Left ventricle myocardium inferior (tissue), 1 donor: Measurements from ENCODE around the gene SLC28A1. TPM values are rescaled to one million over a fixed set of nuclear protein-coding genes. Genes with fewer than 3 reads are reported as not detected.

Experiments used
- DNase-seq: peaks from one replicate; pipeline ENCODE4 v3.0.0-alpha.2; 2020
- H3K27ac ChIP-seq: fragments of 200-600 bp; replicated peaks from 2 replicates; pipeline ENCODE4 v1.8.0; 2021
- H3K27me3 ChIP-seq: fragments of 200-600 bp; 2 replicates; pipeline ENCODE4 v1.8.0; 2021; ENCODE audit warnings: low read depth
- H3K36me3 ChIP-seq: fragments of 200-600 bp; 2 replicates; pipeline ENCODE4 v1.8.0; 2021
- H3K4me1 ChIP-seq: fragments of 200-600 bp; 2 replicates; pipeline ENCODE4 v1.8.0; 2021
- H3K4me3 ChIP-seq: fragments of 200-600 bp; 2 replicates; pipeline ENCODE4 v1.8.0; 2021; ENCODE audit warnings: mild to moderate bottlenecking, moderate library complexity
- H3K9me3 ChIP-seq: fragments of 200-600 bp; replicated peaks from 2 replicates; pipeline ENCODE4 v1.8.0; 2021
- intact Hi-C: fragments of 100-400 bp; cut with micrococcal nuclease; formaldehyde crosslinking; loops from one replicate; pipeline ENCODE4 v1.11.0; 2022
- total RNA-seq: library from RNA; stranded (reverse); fragmentation: NEBNext Ultra II Directional; extraction: Animal tissue kit (Norgen Biotek cat#: 25700); gene quantifications from one replicate; pipeline ENCODE4 v1.2.1, GENCODE V29; 2021
- TF ChIP-seq, protein P1 (sequence below): fragments of 200-600 bp; IDR thresholded peaks from 2 replicates; pipeline ENCODE4 v1.8.0; 2021; ENCODE audit warnings: antibody characterized with exemption, mild to moderate bottlenecking, borderline replicate concordance
- donor health status: DM: no; HTN: yes; CAD: no; lungs with severe emphysema.

SLC28A1 gene
- total RNA-seq, 1 donor from 2014 or later, result 0.91 TPM

- no peak for DNase-seq
- Histone ChIP-seq H3K9me3 (no peaks in the 10 kb centered on the region), H3K4me1 (peaks cover 17% of the 10 kb centered on the region), H3K4me3 (no peak overlapping the region), H3K27ac (no peak overlapping the region), H3K27me3 (no peaks in the 10 kb centered on the region), H3K36me3 (no peaks in the 10 kb centered on the region)
- TF ChIP-seq, protein P1, sequence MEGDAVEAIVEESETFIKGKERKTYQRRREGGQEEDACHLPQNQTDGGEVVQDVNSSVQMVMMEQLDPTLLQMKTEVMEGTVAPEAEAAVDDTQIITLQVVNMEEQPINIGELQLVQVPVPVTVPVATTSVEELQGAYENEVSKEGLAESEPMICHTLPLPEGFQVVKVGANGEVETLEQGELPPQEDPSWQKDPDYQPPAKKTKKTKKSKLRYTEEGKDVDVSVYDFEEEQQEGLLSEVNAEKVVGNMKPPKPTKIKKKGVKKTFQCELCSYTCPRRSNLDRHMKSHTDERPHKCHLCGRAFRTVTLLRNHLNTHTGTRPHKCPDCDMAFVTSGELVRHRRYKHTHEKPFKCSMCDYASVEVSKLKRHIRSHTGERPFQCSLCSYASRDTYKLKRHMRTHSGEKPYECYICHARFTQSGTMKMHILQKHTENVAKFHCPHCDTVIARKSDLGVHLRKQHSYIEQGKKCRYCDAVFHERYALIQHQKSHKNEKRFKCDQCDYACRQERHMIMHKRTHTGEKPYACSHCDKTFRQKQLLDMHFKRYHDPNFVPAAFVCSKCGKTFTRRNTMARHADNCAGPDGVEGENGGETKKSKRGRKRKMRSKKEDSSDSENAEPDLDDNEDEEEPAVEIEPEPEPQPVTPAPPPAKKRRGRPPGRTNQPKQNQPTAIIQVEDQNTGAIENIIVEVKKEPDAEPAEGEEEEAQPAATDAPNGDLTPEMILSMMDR, result no peak
- intact Hi-C loops, result no loop called here
These were observed 68.7 kb downstream of the SLC28A1 start for GRCh38 chr15:84953136-84953535.

DNA sequence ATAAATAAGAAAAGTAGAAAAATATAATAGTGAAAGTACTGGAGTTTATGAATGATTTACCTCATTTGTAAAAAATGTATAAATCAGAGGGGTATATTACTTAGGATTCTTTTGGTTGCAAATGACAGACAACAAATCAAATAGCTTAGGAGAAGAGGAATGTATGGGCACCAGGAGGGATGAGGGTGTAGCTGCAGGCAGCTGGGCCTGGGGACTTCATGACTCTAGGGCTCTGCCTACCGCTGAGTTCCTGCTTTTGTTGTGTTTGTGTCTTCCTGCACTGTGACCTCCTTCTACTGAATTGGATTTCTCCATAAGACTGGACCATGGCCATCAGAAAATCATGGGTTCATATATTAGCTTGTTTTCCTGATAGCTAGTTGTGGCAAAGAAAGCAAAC, 69.3 kb downstream of the SLC28A1 start:
- TF ChIP-seq, protein P1, result no peak
- intact Hi-C loops, result no loop called here

DNA sequence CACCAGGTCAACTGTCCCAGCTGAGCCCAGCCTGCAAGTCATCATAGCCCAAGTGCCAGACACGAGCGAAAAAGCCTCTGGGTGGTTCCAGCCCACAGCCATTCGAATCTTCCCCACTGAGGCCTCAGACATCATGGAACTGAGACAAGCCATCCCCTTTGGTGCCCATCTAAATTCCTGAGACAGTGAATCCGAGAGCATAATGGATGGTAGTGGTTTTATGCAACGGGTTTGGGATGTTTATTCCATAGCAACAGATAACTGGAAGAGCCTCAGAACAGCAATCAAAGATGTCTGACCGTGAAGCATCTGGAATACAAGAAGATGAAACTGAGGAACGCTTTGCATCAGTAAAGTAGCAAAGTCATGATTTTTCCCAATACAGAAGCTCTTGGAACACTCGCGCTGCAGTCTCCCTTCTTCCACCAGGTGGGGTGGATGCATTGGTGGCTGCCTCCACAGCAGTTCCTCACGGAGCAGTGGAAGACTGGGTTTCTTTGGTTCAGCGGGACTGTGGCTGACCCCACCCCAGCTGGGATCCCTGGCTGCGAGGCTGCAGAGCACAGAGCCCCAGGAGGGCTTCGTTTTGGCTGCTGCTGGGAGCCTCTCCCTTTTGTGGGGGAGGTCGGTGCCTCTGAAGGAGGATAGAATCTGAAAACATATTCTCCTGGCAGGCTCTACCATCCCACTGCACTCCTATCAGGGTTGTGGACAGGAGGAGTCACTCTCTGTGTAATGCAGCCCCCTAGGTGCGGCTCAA, 70.8 kb downstream of the SLC28A1 start:
- peak; percentile 68 for DNase-seq
- TF ChIP-seq, protein P1, result peak; percentile 95
- Histone ChIP-seq H3K4me3 (peak overlapping the region; percentile 55), H3K9me3 (no peaks in the 10 kb centered on the region), H3K36me3 (no peaks in the 10 kb centered on the region), H3K4me1 (peaks cover 13% of the 10 kb centered on the region), H3K27me3 (no peaks in the 10 kb centered on the region), H3K27ac (no peak overlapping the region)
- intact Hi-C loops, result loop anchor here (5.0 kb wide), 1 partner anchor 87 kb away; no protein-coding TSS in a partner anchor

More for the DNA sequence above, 69.3 kb downstream of the SLC28A1 start:
- Histone ChIP-seq H3K36me3 (no peaks in the 10 kb centered on the region), H3K9me3 (no peaks in the 10 kb centered on the region), H3K27me3 (no peaks in the 10 kb centered on the region), H3K4me3 (no peak overlapping the region), H3K4me1 (peaks cover 13% of the 10 kb centered on the region), H3K27ac (no peak overlapping the region)
- no peak for DNase-seq

DNA sequence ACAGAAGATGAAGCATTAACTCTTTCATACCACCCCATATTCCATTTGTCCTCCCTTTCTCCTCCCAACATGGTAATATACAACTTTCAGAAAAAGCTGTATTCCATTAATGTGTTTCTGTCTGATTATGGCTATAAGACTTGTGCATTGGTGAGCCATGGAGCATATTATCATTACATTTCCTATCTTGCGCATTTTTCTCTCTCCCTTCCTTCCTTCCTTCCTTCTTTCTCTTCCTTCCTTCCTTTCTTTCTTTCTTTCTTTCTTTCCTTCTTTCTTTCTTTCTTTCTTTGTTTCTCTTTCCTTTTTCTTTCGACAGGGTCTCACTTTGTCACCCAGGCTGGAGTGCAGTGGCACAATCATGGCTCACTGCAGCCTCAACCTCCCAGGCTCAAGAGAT, 71.7 kb downstream of the SLC28A1 start:
- H3K4me3 ChIP-seq, result no peak overlapping the region
- no peaks in the 10 kb centered on the region for H3K36me3 ChIP-seq
- H3K9me3 ChIP-seq, result no peaks in the 10 kb centered on the region
- intact Hi-C loops, result loop anchor here (5.0 kb wide), 1 partner anchor 86 kb away; no protein-coding TSS in a partner anchor
- H3K27me3 ChIP-seq, result no peaks in the 10 kb centered on the region
- H3K27ac ChIP-seq, result no peak overlapping the region
- H3K4me1 ChIP-seq, result peaks cover 13% of the 10 kb centered on the region
- TF ChIP-seq, protein P1, result no peak
- no peak for DNase-seq

DNA sequence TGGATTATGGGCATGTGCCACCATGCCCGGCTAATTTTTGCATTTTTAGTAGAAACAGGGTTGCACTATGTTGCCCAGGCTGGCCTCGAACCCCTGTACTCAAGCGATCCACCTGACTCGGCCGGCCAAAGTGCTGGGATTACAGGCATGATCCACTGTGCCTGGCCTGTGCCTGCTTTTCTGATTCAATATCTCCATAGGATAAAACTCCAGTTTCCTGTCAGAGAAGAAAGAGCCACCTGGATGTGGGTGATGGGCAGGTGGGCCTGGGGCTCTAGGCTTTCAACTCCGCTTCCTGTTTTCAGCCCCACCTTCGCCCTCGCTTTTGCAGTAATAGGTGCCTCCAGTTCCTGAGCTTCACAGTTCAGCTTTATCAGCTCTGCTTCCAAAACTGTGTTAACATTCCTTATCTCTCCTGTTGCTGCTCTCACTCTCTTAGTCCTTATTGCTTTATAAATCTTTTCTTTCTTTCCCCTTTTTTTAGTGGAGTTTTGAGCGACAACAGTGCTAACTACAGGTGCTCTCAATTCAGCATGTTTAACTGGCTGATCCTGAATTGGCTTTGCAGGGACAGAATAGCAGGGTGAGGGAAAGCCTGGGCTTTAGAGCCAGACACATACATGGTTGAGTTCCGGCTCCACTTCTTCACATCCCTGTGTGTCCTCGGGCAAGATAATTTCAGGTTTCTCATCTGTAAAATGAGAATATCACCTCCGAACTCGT, 76.1 kb downstream of the SLC28A1 start:
- no peak overlapping the region for H3K4me3 ChIP-seq
- no peak overlapping the region for H3K27ac ChIP-seq
- H3K36me3 ChIP-seq, result no peaks in the 10 kb centered on the region
- TF ChIP-seq, protein P1, result no peak
- DNase-seq, result no peak
- peaks cover 7% of the 10 kb centered on the region for H3K9me3 ChIP-seq
- H3K4me1 ChIP-seq, result peaks cover 8% of the 10 kb centered on the region
- no peaks in the 10 kb centered on the region for H3K27me3 ChIP-seq
- intact Hi-C loops, result no loop called here
